Fibroblast of skin of right biceps (primary cell): ENCODE results near the gene CCT8L2.
"Not testable (repeated sequence)": the region's sequence is repeated elsewhere in the genome, so short reads cannot be mapped to it uniquely, and the experiment has no call there.

Experiments
- DNase-seq: peaks from one replicate; pipeline ENCODE4 v3.0.0-alpha.2; 2013

CCT8L2 gene

DNA sequence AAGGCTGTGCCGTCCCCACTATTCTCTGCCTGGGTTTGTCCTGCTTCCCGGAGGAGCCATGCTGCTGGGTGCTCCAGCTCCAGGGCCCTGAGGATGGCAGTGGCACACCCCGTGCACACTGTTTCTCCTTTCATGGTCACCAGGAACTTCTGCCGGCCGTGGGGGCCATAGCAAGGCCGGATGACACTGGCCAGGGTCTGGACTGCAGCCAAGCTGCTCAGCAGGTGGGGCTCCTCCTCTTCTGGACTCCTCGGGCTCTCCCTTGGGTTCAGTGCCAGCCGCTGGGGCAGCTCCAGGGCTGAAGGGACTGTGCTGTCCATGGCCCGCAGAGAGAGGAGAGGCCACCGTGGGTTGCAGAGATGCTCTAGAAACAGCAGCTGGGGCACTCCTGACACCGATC, 379 bp downstream of the CCT8L2 start:
- not testable (repeated sequence) for DNase-seq

DNA sequence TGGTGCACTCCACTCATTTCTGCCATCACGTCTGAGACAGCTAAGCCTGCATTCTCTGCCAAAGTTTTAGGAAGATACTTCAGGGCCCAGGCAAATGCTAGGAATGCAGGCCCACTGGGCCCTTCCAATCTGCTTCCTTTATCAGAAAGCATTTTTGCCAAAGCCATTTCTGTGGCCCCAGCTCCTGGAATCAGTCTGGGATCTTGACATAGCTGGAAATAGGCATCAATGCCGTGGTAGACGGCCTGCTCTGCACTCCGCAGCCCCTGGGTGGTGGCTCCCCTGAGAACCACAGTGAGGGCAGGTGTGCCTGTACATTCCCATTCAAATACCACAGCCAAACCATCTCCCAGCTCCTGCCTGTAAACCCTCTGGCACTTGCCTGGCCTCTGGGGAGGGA, 1.5 kb downstream of the CCT8L2 start:
- DNase-seq, result not testable (repeated sequence)

DNA sequence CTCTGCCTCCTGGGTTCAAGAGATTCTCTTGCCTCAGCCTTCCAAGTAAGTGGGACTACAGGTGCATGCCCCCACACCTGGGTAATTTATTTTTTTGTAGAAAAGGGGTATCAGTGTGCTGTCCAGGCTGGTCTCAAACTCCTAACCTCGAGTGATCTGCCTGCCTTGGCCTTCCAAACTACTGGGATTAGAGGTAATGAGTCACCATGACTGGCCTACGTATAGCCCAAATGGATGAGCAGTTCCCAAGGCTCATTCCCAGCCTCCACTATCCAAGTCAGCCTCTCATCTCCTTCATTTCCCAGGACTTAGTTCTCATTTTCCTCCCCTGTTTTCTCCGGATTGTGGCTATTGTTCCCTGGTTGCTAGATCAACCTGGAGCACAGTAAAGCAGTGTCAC, 5.6 kb downstream of the CCT8L2 start:
- DNase-seq, result no peak

DNA sequence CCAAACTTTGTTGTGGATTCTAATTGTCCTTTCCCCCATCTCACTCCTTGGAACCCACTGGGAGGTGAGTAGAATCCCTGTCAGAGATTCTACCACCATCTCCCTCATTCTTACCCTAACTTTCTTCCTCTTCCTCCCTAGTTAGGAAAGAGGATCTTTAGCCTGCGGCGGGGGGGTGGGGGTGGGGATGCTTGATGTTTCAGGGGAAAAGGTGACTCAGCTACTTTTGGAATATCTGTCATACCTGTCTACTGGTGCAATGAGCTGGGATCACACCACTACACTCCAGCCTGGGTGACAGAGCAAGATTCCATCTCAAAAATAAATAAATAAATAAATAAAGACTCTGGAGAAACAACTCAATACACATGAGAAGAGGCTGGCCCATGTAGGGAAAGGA, 6.4 kb downstream of the CCT8L2 start:
- DNase-seq, result no peak

DNA sequence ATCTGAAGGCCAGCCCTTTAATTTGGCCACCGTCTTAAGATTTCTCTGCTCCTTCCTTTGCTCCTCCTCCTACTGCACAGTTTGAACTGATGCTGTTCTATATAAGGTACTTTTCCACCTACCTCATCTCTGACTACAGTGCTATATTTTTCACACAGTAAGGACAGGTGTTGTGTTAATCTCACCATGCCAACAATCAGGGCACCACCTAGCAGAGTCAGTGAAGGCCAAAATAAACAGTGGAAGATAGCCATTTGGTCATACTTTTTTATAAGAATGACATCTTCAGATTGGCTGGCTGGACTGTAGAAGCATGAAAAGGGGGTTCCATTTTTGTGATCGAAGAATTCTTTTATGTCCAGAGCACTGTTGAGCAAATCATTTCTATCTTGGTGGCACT, 11.7 kb downstream of the CCT8L2 start:
- not testable (repeated sequence) for DNase-seq

DNA sequence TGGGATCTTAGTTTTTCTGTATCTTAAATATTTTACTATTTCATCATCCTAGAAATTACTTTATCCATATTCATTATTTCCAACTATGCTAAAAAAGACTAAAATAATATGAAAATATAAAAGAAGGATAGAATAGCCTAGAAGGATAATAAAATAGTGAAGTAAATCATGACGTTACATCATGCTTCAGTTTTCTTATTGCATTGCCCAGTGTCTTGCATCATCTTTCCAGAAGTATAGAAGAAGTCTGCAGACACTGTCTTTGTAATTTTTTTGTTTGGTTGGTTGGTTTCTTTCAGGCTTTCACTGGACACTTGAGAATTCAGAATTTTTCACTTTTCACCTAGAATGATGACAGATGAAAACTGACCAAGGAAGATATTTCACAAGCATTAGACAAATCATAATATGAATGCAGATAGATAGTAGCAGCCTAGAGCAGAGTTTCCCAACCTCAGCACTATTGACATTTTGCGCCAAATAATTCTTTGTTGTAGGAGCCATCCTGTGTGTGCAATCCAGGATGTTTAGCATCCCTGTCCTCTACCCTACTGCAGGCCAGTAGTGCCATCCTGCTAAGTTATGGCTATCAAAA, 23.3 kb downstream of the CCT8L2 start:
- DNase-seq, result not testable (repeated sequence)

DNA sequence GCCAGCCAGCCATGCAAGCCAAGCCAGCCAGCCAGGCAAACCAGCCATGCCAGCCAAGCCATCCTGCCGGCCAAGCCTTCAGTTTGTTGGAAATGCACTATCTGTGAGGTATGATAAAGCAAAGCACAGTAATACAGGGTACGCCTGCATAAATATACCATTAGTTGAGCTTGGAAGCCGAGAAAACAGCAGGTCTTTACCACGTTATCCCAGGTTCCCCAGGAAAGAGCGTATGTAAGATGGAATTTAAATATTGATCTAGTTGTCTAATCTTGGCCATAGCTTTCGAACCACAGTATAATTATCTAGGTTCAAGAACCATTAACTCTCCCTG, 24.2 kb downstream of the CCT8L2 start:
- DNase-seq, result no peak

DNA sequence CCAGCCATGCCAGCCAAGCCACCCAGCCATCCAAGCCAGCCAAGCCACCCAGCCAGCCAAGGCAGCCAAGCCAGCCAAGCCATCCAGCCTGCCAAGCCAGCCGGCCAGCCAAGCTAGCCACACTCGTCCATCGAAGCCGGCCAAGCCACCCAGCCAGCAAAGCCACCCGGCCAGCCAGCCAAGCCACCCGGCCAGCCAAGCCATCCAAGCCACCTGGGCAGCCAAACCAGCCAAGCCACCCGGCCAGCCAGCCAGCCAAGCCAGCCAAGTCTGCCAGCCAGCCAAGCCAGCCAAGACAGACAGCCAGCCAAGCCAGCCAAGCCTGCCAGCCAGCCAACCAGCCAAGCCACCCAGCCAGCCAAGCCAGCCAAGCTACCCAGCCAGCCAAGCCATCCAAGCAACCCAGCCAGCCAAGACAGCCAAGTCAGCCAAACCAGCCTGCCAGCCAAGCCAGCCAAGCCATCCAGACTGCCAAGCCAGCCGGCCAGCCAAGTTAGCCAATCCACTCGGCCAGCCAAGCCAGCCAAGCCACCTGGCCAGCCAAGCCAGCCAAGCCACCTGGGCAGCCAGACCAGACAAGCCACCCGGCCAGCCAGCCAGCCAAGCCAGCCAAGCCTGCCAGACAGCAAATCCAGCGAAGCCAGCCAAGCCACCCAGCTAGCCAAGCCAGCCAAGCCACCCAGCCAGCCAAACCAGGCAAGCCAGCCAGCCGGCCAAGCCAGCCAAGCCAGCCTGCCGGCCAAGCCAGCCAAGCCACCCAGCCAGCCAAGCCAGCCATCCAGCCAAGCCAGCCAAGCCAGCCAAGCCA, 24.8 kb downstream of the CCT8L2 start:
- not testable (repeated sequence) for DNase-seq

DNA sequence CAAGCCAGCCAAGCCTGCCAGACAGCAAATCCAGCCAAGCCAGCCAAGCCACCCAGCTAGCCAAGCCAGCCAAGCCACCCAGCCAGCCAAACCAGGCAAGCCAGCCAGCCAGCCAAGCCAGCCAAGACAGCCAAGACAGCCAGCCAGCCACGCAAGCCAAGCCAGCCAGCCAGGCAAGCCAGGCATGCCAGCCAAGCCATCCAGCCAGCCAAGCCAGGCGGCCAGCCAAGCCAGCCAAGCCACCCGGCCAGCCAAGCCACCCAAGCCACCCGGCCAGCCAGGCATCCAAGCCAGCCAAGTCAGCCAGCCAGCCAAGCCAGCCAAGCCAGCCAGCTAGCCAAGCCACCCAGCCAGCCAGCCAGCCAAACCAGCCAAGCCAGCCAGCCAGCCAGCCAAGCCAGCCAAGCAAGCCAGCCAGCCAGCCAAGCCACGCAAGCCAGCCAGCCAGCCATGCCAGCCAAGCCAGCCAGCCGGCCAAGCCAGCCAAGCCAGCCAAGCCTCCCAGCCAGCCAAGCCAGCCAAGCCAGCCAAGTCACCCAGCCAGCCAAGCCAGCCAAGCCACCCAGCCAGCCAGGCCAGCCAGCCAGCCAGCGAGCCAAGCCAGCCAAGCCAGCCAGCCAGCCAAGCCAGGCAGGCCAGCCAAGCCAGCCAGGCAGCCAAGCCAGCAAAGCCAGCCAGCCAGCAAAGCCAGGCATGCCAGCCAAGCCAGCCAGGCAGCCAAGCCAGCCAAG, 26.0 kb downstream of the CCT8L2 start:
- not testable (repeated sequence) for DNase-seq

DNA sequence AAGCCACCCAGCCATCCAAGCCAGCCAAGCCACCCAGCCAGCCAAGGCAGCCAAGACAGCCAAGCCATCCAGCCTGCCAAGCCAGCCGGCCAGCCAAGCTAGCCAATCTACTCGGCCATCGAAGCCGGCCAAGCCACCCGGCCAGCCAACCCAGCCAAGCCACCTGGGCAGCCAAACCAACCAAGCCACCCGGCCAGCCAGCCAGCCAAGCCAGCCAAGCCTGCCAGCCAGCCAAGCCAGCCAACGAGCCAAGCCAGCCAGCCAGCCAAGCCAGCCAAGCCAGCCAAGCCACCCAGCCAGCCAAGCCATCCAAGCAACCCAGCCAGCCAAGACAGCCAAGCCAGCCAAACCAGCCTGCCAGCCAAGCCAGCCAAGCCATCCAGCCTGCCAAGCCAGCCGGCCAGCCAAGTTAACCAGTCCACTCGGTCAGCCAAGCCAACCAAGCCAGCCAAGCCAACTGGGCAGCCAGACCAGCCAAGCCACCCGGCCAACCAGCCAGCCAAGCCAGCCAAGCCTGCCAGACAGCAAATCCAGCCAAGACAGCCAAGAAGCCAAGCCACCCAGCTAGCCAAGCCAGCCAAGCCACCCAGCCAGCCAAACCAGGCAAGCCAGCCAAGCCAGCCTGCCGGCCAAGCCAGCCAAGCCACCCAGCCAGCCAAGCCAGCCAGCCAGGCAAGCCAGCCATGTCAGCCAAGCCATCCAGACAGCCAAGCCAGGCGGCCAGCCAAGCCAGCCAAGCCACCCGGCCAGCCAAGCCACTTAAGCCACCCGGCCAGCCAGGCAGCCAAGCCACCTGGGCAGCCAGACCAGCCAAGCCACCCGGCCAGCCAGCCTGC, 26.8 kb downstream of the CCT8L2 start:
- DNase-seq, result not testable (repeated sequence)

DNA sequence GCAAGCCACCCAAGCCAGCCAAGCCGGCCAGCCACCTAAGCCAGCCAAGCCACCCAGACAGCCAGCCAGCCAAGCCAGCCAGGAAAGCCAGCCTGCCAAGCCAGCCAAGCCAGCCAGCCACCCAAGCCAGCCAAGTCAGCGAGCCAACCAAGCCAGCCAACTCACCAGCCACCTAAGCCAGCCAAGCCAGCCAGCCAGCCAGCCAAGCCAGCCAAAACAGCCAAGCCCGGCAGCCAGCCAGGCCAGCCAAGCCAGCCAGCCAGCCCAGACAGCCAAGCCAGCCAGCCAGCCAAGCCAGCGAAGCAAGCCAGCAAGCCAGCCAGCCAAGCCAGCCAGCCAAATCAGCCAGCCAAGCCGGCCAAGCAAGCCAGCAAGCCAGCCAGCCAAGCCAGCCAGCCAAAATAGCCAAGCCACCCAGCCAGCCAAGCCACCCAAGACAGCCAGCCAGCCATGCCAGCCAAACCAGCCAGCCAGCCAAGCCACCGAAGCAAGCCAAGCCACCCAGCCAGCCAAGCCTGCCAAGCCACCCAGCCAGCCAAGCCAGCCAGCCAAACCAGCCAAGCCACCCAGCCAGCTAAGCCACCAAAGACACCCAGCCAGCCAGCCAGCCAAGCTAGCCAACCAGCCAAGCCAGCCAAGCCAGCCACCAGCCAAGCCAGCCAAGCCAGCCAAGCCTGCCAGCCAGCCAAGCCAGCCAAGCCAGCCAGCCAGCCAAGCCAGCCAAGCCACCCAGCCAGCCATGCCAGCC, 27.6 kb downstream of the CCT8L2 start:
- not testable (repeated sequence) for DNase-seq

DNA sequence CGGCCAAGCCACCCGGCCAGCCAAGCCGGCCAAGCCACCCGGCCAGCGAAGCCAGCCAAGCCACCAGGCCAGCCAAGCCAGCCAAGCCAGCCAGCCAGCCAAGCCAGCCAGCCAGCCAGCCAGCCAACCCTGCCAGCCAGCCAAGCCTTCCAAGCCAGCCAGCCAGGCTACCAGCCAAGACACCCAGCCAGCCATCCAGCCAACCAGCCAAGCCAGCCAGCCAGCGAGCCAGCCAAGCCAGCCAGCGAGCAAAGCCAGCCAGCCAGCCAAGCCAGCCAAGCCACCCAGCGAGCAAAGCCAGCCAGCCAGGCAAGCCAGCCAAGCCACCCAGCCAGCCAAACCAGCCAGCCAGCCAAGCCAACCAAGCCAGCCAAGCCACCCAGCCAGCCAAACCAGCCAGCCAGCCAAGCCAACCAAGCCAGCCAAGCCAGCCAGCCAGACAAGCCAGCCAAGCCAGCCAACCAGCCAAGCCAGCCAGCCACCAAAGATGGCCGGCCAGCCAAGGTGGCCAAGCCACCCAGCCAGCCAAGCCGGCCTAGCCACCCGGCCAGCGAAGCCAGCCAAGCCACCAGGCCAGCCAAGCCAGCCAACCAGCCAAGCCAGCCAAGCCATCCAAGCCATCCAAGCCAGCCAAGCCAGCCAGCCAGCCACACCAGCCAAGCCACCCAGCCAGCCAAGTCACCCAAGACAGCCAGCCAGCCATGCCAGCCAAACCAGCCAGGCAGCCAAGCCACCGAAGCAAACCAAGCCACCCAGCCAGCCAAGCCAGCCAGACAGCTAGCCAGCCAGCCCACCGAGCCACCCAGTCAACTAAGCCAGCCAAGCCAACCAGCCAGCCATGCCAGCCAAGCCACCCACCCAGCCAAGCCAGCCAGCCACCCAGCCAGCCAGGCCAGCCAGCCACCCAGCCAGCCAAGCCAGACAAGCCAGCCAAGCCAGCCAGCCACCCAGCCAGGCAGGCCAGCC, 28.8 kb downstream of the CCT8L2 start:
- no peak for DNase-seq

DNA sequence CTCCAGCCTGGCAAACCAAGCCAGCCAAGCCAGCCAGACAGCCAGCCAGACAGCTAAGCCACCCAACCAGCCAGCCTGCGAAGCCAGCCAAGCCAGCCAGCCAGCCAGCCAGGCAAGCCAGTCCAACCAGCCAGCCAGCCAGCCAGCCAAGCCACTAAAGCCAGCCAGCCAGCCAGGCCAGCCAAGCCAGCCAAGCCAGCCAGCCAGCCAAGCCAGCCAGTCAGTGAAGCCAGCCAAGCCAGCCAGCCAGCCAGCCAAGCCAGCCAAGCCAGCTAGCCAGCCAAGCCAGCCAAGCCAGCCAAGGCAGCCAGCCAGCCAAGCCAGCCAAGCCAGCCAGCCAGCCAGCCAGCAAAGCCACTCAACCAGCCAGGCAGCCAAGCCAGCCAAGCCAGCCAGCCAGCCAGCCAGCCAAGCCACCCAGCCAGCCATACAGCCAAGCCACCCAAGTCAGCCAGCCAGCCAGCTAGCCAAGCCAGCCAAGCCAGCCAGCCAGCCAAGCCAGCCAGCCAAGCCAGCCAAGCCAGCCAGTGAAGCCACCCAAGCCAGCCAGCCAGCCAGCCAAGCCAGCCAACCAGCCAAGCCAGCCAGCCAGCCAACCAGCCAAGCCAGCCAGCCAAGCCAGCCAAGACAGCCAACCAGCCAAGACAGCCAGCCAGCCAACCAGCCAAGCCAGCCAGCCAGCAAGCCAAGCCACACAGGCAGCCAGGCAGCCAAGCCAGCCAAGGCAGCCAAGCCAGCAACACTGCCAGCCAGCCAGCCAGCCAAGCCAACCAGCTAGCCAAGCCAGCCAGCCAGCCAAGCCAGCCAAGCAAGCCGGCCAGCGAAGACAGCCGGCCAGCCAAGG, 29.7 kb downstream of the CCT8L2 start:
- DNase-seq, result no peak

DNA sequence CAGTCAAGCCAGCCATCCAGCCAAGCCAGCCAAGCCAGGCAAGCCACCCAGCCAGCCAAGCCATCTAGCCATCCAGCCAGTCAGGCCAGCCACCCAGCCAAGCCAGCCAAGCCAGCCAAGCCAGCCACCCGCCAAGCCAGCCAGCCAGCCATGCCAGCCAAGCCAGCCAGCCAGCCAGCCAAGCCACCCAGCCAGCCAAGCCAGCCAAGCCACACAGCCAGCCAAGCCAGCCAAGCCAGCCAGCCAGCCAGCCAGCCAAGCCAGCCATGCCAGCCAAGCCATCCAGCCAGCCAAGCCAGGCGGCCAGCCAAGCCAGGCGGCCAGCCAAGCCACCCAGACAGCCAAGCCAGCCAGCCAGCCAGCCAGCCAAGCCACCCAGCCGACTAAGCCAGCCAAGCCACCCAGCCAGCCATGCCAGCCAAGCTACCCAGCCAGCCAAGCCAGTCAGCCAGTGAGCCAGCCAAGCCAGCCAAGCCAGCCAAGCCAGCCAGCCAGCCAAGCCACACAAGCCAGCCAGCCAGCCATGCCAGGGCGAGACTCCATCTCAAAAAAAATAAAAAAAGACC, 31.4 kb downstream of the CCT8L2 start:
- not testable (repeated sequence) for DNase-seq

DNA sequence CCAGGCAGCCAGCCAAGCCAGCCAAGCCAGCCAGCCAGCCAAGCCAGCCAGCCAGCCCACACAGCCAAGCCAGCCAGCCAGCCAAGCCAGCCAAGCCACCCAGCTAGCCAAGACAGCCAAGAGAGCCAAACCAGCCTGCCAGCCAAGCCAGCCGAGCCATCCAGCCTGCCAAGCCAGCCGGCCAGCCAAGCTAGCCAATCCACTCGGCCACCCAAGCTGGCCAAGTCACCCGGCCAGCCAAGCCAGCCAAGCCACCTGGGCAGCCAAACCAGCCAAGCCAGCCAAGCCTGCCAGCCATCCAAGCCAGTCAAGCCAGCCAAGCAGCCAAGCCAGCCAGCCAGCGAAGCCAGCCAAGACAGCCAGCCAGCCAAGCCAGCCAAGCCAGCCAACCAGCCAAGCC, 32.0 kb downstream of the CCT8L2 start:
- not testable (repeated sequence) for DNase-seq

DNA sequence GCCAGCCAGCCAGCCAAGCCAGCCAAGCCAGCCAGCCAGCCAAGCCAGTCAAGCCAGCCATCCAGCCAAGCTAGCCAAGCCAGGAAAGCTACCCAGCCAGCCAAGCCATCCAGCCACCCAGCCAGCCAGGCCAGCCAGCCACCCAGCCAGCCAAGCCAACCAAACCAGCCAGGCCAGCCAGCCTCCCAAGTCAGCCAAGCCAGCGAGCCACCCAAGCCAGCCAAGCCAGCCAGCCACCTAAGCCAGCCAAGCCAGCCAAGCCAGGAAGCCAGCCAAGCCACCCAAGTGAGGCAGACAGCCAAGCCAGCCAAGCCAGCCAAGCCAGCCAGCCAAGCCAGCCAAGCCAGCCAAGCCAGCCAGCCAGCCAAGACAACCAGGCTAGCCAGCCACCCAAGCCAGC, 32.6 kb downstream of the CCT8L2 start:
- DNase-seq, result not testable (repeated sequence)

DNA sequence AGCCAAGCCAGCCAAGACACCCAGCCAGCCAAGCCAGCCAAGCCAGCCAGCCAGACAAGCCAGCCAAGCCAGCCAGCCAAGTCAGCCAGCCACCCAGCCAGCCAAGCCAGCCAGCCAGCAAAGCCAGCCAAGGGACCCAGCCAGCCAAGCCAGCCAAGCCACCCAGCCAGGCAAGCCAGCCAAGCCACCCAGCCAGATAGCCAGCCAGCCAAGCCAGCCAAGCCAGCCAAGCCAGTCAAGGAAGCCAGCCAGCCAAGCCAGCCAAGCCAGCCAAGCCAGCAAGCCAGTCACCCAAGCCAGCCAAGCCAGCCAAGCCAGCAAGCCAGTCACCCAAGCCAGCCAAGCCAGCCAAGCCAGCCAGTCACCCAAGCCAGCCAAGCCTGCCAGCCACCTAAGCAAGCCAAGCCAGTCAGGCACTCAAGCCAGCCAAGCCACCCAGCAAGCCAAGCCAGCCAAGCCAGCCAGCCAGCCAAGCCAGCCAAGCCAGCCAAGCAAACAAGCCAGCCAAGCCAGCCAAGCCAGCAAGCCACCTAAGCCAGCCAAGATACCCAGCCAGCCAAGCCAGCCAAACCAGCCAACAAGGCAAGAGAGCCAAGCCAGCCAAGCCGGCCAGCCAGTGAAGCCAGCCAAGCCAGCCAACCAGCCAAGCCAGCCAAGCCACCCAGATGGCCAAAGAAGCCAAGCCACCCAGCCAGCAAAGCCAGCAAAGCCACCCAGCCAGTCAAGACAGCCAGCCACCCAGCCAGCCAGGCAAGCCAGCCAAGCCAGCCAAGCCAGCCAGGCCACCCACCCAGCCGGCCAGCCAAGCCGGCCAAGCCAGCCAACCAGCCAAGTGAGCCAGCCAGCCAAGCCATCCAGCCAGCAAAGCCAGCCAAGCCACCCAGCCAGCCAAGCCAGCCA, 33.3 kb downstream of the CCT8L2 start:
- no peak for DNase-seq

DNA sequence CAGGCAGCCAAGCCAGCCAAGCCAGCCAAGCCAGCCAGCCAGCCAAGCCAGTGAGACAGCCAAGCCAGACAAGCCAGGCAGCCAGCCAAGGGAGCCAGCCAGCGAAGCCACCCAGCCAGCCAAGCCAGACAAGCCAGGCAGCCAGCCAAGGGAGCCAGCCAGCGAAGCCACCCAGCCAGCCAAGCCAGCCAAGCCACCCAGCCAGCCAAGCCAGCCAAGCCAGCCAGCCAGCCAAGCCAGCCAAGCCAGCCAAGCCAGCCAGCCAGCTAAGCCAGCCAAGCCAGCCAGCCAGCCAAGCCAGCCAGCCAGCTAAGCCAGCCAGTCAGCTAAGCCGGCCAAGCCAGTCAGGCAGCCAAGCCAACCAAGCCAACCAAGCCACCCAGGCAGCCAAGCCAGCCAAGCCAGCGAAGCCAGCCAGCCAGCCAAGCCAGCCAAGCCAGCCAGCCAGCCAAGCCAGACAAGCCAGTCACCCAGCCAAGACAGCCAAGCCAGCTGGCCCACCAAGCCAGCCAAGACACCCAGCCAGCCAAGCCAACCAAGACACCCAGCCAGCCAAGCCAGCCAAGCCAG, 34.1 kb downstream of the CCT8L2 start:
- DNase-seq, result not testable (repeated sequence)
